GM18508 (cell line): ENCODE data around the gene ZNF764.
"Not testable (repeated sequence)": the region's sequence is repeated elsewhere in the genome, so short reads cannot be mapped to it uniquely, and the experiment has no call there.

Experiments
- ATAC-seq: cut with Tn5 transposase; IDR thresholded peaks from one replicate; pipeline ENCODE4 v1.9.1; 2021; ENCODE audit warnings: moderate number of reproducible peaks; ENCODE audit not compliant: insufficient read depth, unreplicated experiment

Gene ZNF764

DNA sequence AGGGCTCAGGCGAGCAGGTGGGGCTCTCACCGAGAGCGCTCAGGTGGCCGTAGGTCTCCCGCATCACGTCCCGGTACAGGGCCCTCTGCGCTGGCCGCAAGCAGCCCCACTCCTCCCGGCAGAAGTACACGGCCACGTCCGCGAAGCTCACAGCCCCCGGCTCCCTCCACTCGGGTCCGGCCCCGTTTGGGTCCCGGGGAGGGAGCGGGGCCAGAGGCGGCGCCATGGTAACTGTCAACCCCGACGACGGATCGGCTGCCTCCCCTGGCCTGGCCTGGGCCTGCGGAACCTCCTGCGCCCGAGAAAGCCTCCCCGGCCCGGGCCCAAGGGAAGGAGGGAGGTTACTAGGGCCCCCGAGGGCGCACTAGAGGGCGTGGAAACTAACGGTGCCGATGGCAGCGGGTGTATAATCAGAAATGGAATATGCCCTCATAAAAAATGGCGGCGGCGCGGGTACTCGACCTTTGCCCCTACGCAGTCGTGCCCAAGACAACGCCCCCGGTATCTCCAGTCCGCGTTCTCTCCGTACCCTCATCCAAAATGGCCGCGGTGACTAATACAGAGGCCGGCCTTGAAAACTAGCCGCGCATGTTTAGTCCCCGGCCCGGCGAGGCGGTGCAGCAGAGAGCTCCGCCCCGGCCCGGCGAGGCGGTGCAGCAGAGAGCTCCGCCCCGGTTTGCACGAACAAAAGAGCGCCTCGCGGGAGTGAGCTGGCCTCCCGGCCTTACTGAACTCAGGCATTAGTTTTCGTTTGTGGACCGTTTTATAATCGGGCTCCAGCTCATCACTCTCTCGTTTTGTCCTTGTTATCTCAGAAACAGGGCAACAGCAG is at the start of gene ZNF764:
ZNF764 (minus strand) TSS at position 418 of the 832 bp plus-strand sequence; CDS start at position 226, 192 bp downstream.
- ATAC-seq, result peak; percentile 52

DNA sequence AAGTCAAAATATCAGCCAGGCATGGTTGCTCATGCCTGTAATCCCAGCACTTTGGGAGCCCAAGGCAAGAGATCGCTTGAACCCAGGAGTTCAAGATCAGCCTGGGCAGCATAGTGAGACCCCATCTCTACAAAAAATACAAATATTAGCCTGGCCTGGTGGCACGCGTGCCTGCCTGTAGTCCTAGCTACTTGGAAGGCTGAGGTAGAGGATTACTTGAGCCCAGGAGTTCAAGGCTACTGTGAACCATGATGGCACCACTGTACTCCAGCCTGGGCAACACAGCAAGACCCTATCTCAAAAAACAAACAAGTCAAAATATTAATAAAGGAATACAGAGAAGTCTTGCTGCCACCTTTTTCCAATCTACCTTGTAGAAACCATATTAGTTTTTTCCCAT is 47.8 kb upstream of the ZNF764 start:
- ATAC-seq, result no peak

DNA sequence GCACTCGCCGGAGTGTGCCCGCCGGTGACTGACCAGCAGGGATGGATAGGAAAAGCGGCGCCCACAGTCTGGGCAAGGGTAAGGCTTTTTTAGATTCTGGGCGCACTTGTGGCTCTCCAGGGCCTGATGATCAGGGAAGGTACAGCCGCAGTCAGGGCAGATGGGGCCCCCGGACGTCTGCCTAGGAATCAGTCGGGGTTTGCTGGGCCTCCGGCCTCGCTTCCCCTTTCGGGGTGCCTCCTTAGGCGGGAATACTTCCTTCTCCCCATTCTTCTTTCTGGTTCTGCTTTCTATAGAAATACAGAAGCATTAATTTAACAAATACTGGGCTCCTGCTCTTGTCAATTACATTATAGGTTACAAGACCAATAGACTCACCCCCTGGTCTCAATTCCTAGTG is 47.0 kb upstream of the ZNF764 start:
- ATAC-seq, result no peak

DNA sequence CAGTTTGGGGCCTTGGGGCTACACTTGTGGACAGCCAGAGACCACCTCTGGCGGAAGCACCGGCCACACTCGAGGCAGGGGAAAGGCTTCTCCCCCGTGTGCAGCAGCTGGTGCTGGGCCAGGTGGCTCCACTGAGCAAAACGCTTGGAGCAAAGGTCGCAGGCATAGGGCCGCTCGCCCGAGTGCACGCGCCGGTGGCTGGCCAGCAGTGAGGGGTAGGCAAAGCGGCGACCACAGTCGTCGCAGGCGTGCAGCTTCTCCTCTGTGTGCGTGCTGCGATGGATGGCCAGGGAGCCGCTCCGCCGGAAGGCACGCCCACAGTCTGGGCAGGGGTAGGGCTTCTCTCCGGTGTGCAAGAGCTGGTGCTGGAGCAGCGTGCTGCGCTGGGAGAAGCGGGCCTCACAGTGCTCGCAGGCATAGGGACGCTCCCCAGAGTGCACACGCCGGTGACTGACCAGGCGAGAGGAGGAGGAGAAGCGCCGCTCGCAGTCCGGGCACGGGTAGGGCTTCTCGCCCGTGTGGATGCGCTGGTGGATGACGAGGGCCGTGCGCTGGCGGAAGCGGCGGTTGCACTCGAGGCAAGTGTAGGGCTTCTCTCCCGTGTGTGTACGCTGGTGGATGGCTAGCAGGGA is 46.3 kb upstream of the ZNF764 start:
- no peak for ATAC-seq

DNA sequence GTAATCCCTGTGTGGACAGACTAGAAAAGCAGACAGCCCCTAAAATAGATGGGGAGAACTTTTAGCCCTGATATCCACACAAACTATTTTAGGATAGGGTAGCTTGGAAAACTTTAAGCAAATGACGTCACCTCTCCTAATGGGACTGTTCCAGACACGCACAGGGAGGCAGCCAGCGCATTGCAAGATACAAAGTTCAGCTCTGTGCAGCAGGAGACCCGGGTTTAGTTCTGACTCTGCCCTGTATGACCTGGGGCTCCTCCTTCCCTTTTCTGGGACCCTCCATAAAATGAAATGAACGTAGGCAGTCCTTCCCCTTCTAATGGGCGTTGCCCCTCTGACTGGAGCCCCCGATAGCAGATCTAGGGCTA is 45.8 kb upstream of the ZNF764 start:
- no peak for ATAC-seq

DNA sequence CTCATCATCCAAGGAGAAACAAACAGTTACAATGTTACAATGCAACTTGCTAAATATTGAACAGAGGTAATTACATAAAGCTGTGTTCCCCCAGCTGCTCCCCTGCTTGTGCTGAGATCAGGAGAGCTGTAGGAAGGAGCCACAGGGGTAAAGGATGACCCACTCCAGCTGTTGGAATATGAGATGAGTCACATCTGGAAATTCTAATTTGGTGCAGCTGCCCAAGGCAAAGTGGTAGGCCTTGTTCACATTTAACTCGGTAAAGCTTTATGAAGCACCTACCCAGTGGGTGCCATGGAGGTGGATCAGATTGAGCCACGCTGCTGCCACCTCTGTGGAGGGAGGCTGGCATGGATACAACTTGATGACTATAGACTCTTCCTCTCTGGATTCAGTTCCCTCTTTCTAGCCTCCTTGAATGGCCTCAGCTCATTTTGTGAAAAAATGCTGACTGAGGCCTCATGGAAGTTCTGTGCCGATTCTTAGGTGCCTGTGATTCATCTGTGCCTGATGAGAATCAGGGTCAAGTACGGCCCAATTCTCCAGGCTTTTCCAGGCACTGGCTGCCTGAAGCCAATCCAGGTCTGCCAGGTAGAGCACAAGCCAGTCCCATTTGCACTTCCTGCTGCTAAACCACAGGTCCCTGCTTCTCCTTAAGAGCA is 44.6 kb upstream of the ZNF764 start:
- no peak for ATAC-seq

DNA sequence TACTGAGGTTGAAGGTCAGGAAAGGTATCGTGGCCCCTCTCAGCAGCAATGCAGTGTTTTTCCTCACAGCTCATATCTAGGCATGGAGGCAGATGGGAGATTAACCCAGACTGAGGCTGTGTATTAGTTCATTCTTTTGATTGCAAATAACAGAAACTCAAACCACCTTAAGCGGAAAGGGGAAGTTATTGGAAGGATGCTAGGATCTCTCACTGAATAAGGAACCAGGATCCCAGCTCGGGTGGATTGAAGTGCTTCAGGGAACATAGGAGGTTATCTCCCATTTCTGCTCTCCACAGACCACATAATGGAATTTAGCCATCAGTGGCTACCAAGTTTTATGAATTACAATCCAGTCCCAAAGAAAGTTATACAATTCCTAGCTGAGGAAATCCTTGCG is 43.8 kb upstream of the ZNF764 start:
- ATAC-seq, result no peak

DNA sequence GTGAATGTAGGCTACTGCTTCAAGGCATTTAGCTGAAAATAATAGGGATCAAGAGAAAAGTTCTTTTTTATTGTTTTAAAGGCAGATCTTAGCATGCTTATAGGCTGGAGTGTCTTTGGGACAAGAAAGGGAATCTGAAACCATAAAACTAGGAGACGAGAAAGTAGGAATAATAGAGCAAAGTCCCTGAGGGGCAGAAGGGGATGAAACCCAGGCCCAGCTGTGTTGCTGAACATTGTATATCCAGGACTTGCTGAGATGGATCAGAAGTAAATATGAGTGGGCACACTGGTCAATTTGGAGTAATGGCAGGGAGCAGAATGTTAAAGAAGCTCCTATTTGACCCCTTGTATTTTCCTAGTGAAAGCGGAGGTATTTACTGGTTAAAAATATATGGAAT is 42.8 kb upstream of the ZNF764 start:
- no peak for ATAC-seq

DNA sequence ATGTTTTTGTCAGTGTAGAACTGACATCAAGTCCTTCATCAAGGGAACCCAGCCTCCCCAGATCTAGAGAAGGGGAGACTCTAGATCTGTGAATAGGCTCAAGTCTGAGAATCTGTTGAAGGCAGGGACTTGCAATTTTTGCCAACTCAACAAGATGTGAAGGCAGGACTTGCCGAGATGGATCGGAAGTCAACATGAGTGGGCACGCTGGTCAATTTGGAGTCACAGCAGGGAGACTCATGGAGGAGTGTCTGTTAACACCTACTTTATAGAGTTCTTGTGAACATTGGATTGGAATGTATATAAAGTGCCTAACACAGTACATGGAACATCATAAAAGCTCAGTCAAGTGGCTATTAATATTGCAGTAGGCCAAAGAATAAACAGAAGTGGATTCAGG is 42.0 kb upstream of the ZNF764 start:
- no peak for ATAC-seq

DNA sequence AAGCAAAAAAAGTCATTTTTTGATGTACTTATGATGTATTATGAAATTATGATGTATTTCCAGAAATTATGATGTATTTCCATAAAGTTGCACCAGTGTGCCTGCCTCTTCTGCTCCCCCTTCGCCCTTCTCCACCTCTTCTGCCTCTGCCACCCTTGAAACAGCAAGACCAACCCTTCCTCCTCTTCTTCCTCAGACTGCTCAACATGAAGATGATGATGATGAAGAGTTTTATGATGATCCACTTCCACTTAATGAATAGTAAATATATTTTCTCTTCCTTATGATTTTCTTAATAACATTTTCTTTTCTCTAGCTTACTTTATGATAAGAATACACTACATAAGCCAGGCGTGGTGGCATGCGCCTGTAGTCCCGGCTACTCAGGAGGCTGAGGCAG is 34.7 kb upstream of the ZNF764 start:
- ATAC-seq, result no peak

DNA sequence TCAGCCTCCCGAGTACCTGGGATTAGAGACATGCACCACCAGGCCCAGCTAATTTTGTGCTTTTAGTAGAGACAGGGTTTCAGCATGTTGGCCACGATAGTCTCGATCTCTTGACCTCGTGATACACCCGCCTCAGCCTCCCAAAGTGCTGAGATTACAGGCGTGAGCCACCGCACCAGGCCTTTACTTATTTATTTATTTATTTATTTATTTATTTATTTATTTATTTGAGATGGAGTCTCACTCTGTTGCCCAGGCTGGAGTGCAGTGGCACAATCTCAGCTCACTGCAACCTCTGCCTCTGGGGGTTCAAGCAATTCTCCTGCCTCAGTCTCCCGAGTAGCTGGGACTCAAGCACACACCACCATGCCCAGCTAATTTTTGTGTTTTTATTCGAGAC is 32.7 kb upstream of the ZNF764 start:
- not testable (repeated sequence) for ATAC-seq

DNA sequence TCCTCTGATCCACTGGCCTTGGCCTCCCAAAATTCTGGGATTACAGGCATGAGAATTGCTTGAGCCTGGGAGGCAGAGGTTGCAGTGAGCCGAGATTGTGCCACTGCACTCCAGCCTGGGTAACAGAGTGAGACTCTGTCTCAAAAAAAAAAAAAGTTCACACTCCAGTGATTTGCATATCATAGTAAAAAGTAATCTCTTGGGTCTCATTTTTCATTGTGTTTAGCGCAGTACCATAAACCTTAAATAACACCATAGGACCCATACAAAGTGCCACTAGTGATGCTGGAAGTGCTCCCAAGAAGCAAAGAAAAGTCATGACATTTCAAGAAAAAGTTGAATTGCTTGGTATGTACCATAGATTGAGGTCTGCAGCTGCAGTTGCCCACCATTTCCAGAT is 31.4 kb upstream of the ZNF764 start:
- ATAC-seq, result not testable (repeated sequence)

DNA sequence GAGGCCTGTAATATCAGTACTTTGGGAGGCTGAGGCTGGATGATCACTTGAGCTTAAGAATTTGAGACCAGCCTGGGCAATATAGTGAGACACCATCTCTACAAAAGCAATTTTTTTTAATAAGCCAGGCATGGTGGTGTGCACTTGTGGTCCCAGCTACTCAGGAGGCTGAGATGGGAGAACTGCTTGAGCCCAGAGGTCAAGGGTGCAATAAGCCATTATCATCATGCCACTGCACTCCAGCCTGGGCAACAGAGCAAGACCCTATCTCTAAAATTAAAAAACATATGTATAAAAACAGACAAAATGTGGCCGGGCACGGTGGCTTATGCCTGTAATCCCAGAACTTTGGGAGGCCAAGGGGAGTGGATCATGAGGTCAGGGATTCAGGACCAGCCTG is 30.5 kb upstream of the ZNF764 start:
- ATAC-seq, result no peak

DNA sequence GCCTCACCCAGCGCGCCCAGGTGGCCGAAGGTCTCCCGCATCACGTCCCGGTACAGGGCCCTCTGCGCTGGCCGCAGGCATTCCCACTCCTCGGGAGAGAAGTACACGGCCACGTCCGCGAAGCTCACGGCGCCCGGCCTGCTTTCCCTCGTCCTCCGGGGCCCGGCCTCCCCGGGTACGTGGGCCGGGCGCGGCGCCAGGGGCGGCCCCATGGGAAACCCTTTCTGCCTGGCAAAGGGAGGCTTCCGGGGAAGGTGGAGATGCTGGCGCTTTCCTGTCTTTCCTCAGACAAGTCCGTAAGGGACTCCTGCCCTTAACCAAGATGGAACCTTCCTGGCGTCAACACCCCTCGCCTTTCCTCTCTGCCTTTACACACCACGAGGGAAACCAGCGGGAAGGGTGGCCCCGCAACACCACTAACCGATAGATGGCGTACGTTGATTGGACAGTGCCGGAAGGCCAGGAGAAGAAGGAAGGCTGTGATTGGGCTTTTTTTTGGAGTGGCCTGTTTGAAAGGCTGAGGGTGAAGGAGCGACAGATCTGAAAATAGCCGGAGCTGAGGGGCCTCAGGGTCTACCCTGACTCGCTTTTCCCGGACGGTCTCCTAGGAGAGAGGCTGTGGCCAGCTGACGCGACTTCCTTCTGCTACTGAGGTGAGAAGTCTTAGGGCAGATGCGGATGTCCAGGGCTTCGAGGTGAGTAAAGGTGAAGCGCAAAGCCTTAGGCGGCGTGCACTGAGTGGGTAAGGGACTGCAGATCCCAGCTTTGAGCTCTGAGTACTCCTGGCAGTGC is 27.4 kb upstream of the ZNF764 start, which contains the start of gene ZNF785:
ZNF785 (minus strand) TSS at position 298 of the 792 bp plus-strand sequence; CDS start at position 212, 86 bp downstream.
- peak; percentile 79 for ATAC-seq

DNA sequence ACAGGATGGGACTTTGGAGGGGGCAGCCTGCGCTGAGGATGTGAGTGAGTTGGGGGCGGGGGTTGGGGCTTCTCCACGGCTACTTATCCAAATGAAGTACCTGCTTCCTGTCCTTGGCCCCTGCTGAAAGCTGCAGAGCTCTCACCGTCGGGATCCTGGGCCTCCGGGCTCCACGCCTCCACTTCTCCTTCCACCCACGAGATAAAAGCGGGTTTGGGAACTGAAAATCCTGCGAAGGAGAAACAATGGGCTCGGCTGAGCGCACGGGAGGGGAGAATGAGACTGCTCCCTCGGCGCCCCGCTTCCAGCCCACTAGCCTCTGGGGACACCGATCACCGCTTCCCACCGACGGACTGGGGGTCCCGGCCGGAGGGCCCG is 26.8 kb upstream of the ZNF764 start:
- ATAC-seq, result no peak

DNA sequence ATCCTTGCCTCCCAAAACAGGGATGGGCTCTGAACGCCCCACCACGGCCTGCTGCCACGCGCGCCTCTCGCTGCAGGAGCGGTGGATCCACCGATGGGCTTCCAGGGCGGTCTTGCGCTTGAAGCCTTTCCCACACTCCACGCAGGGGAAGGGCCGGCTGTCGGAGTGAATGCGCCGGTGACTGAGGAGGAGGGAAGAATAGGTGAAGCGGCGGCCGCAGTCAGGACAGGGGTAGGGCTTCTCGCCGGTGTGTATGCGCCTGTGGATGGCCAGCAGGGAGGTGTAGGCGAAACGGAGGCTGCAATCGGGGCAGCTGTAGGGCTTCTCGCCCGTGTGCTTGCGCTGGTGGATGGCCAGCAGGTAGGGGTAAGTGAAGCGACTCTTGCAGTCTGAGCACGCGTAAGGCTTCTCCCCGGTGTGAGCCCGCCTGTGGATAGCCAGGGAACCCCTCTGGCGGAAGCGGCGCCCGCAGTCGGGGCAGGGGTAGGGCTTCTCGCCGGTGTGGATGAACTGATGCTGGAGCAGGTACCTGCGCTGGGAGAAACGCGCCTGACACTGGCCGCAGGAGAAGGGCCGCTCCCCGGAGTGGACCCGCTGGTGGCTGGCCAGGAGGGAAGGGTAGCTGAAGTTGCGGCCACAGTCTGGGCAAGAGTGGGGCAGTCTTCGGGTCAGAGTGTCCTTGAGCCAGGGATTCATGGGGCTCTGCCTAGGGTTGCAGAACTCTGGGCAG is 24.6 kb upstream of the ZNF764 start:
- ATAC-seq, result no peak

DNA sequence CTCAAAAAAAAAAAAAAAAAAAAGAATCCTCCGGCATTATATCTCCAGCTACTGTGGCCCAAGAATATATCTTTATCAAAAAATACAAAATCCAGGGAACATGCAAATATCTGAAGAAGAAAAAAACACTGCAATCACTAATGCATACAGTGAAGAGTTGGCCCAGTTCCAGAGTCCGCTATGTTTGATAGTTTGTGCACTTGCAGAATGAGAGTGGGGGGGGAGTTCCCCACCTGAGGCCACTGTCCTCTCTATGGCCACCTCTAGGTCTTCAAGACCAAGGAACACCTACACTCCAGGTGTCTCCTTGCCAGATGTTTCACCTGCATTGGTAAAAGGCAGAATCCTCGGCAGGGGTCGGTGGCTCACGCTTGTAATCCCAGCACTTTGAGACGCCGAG is 23.3 kb upstream of the ZNF764 start:
- no peak for ATAC-seq

DNA sequence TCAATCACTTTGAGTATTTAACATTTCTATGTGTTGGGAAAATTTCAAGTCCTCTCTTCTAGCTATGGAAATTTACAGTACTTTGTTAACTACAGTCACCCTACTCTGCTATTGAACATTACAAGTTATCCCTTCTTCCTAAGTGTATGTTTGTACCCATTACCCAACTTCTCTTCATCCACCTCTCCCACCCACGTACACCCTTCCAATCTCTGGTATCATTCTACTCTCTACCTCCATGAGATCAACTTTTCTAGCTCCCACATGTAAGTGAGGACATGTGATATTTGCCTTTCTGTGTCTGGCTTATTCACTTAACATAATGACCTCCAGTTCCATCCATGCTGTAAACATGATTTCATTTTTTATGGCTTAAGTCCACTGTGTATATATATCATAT is 16.5 kb upstream of the ZNF764 start:
- ATAC-seq, result no peak

DNA sequence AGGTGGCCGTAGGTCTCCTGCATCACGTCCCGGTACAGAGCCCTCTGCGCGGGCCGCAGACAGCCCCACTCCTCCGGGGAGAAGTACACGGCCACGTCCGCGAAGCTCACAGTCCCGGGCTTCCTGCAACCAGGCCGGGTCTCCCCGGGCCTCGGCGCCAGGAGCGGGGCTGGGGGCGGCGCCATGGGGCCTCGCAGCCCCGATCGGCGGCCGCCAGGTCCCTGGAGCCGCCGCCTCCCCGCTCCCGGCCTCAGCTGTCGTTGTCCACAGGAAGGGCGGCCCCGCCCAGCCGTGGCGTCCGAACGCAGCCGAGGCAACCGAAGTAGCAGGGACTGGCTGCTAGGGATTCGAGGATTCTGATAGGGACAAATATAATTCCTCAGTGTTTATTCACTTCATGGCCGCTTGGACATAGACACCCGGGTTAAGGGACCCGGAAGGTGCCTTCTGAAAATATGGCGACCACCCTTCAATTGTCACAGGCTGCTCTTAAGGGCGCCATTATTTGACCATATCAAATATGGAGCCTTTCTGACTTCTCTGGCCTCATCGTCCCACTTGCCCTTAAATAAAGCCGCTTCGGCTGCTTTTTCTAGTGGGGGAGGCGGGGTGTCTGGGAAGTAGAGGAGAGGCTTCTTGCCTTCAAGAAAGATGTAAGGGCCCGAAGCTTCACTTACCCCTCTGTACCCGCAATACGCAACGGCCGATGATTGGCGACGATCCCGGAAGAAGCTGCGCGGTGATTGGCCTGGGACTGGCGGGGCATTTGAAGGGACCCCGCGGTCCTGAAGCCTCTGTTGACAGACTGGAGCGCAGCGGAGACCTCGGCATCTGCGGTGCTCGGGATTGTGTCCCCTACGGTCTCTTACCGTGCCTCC is 13.5 kb upstream of the ZNF764 start, which contains the start of gene ZNF688:
ZNF688 (minus strand) TSS at position 270 of the 878 bp plus-strand sequence; CDS start at position 185, 85 bp downstream.
- peak; percentile 46 for ATAC-seq
